Natural killer cell (primary cell): ENCODE results near the gene C6orf15. TPM values are rescaled to one million over a fixed set of nuclear protein-coding genes. Genes with fewer than 3 reads are reported as not detected.

Experiments used
- ATAC-seq, 3 donors: fragments of 150-1000 bp in 2 of 3; fragments of 200-7000 bp in 1 of 3; cut with Tn5 transposase; 1 replicate in 1 of 3; 2 replicates in 2 of 3; pipeline ENCODE4 v1.10.0; 2021; ENCODE audit warnings: mild to moderate bottlenecking in 2 of 3, moderate library complexity in 2 of 3
- DNase-seq, 2 donors: peaks; one replicate each; pipeline versions ENCODE4 v3.0.0 to v3.0.0-alpha.2; 2013 to 2021; ENCODE audit warnings: mixed read lengths in 1 of 2
- H3K27ac ChIP-seq: one replicate; pipeline ENCODE4 v1.5.1; 2013; ENCODE audit warnings: mild to moderate bottlenecking, low read length
- H3K27me3 ChIP-seq: one replicate; pipeline ENCODE4 v1.6.1; 2013; ENCODE audit warnings: low read length; ENCODE audit not compliant: control insufficient read depth, insufficient read depth
- H3K36me3 ChIP-seq: one replicate; pipeline ENCODE4 v1.6.1; 2013; ENCODE audit warnings: low read length; ENCODE audit not compliant: control insufficient read depth, insufficient read depth
- H3K4me1 ChIP-seq: one replicate; pipeline ENCODE4 v1.6.1; 2013; ENCODE audit warnings: low read length; ENCODE audit not compliant: control insufficient read depth, insufficient read depth
- H3K4me3 ChIP-seq: one replicate; pipeline ENCODE4 v1.5.1; 2013; ENCODE audit warnings: low read length
- H3K9me3 ChIP-seq: one replicate; pipeline ENCODE4 v1.6.1; 2013; ENCODE audit warnings: low read length; ENCODE audit not compliant: control insufficient read depth, insufficient read depth
- H3K27ac Mint-ChIP-seq, 2 donors: one replicate each; pipeline ENCODE4 v1.8.0; 2022; ENCODE audit warnings: mild to moderate bottlenecking in 2 of 2, mixed read lengths in 2 of 2, moderate library complexity in 1 of 2
- H3K27me3 Mint-ChIP-seq, 2 donors: one replicate each; pipeline ENCODE4 v1.8.0; 2022; ENCODE audit warnings: low read depth in 2 of 2, mixed read lengths in 2 of 2
- H3K36me3 Mint-ChIP-seq: one replicate; pipeline ENCODE4 v1.8.0; 2022; ENCODE audit warnings: mixed read lengths
- H3K4me1 Mint-ChIP-seq, 2 donors: one replicate each; pipeline ENCODE4 v1.8.0; 2022; ENCODE audit warnings: mixed read lengths in 2 of 2
- H3K4me3 Mint-ChIP-seq: one replicate; pipeline ENCODE4 v1.8.0; 2022; ENCODE audit warnings: mild to moderate bottlenecking, moderate library complexity, mixed read lengths
- H3K9me3 Mint-ChIP-seq, 2 donors: one replicate each; pipeline ENCODE4 v1.8.0; 2022; ENCODE audit warnings: mixed read lengths in 2 of 2
- CTCF ChIP-seq: fragments of 200-600 bp; IDR thresholded peaks from one replicate; pipeline ENCODE4 v1.8.0; 2022; ENCODE audit warnings: antibody characterized with exemption
- WGBS: methylation state at CpG from one replicate; pipeline ENCODE4 v1.1.7; 2013; ENCODE audit warnings: missing lambda C conversion rate; ENCODE audit not compliant: insufficient coverage; 5-methylcytosine and 5-hydroxymethylcytosine counted together
- intact Hi-C: fragments of 100-400 bp; cut with micrococcal nuclease; formaldehyde crosslinking; loops from one replicate; pipeline ENCODE4 v1.14.2; 2022
- total RNA-seq, 4 donors: library from RNA; stranded (reverse); fragments of 120-200 nt in 1 of 4; gene quantifications; one replicate each; pipeline versions ENCODE4 v1.2.3 to v1.2.4, GENCODE V29; 2013 to 2022

The C6orf15 gene
- total RNA-seq, 3 donors from 2014 or later (not counting 1 experiment from before 2014, with no cell fraction given), result not detected

GRCh38 chr6:31081872-31082271, 30.5 kb downstream of the C6orf15 start:
- Mint-ChIP-seq H3K36me3 (no peaks in the 10 kb centered on the region), H3K27me3 (peaks cover 4 to 10% of the 10 kb centered on the region in 2 donors), H3K4me1 (peaks cover 0 to 9% of the 10 kb centered on the region in 2 donors), H3K27ac (no peak overlapping the region), H3K9me3 (no peaks in the 10 kb centered on the region), H3K4me3 (no peak overlapping the region)
- Histone ChIP-seq H3K4me1 (peaks cover 8% of the 10 kb centered on the region), H3K9me3 (no peaks in the 10 kb centered on the region), H3K27me3 (peaks cover 2% of the 10 kb centered on the region), H3K36me3 (no peaks in the 10 kb centered on the region), H3K4me3 (no peak overlapping the region), H3K27ac (no peak overlapping the region)
- ATAC-seq, result no peak
- DNase-seq, result no peak
- intact Hi-C loops, result loop anchor here (10.0 kb wide), 1 partner anchor 167 kb away; the partner anchor contains the start of gene VARS2
- no peak for TF ChIP-seq CTCF
- WGBS, result 93% methylated on average over 6 of the region's 6 CpGs

- TF ChIP-seq CTCF, result peak; percentile 82
- H3K27ac Mint-ChIP-seq, result no peak overlapping the region
- peak overlapping the region; percentile 37 for H3K4me3 Mint-ChIP-seq
Measured at GRCh38 chr6:31079656-31080261, 32.6 kb downstream of the C6orf15 start.

GRCh38 chr6:31076611-31077010, 35.8 kb downstream of the C6orf15 start:
- Mint-ChIP-seq H3K27me3 (peaks cover 3 to 8% of the 10 kb centered on the region in 2 donors), H3K36me3 (no peaks in the 10 kb centered on the region), H3K4me3 (no peak overlapping the region), H3K27ac (no peak overlapping the region), H3K9me3 (no peaks in the 10 kb centered on the region), H3K4me1 (peaks cover 0 to 9% of the 10 kb centered on the region in 2 donors)
- Histone ChIP-seq H3K27me3 (no peaks in the 10 kb centered on the region), H3K9me3 (no peaks in the 10 kb centered on the region), H3K4me3 (no peak overlapping the region), H3K27ac (no peak overlapping the region), H3K36me3 (no peaks in the 10 kb centered on the region), H3K4me1 (peaks cover 8% of the 10 kb centered on the region)
- 98% methylated on average over 4 of the region's 4 CpGs for WGBS
- intact Hi-C loops, result no loop called here
- ATAC-seq, result no peak
- no peak for TF ChIP-seq CTCF
- DNase-seq, result no peak

More at GRCh38 chr6:31079656-31080261, 32.6 kb downstream of the C6orf15 start:
- H3K36me3 ChIP-seq, result no peaks in the 10 kb centered on the region
- Mint-ChIP-seq H3K9me3 (no peaks in the 10 kb centered on the region), H3K4me1 (peaks cover 0 to 9% of the 10 kb centered on the region in 2 donors), H3K36me3 (no peaks in the 10 kb centered on the region), H3K27me3 (peaks cover 3 to 8% of the 10 kb centered on the region in 2 donors)
- ATAC-seq (peak; percentile 83 to 88 (median 86)), DNase-seq (peak; percentile 39 to 83)
- 24% methylated on average over 22 of the region's 22 CpGs for WGBS
- H3K27me3 ChIP-seq, result no peaks in the 10 kb centered on the region
- peaks cover 8% of the 10 kb centered on the region for H3K4me1 ChIP-seq
- no peaks in the 10 kb centered on the region for H3K9me3 ChIP-seq
- no peak overlapping the region for H3K4me3 ChIP-seq
- intact Hi-C loops, result loop anchor here (2.0 to 10.0 kb wide), 2 partner anchors 165 to 251 kb away; partner anchors contain the start of gene VARS2
- H3K27ac ChIP-seq, result no peak overlapping the region
